Stimulated activated CD4-positive, alpha-beta T cell treated with anti-CD3 and anti-CD28 coated beads, Interleukin-2, amount 100 ng/mL, for 48 hours (primary cell): ENCODE measurements around the gene TANGO6.
"Not testable (repeated sequence)": the region's sequence is repeated elsewhere in the genome, so short reads cannot be mapped to it uniquely, and the experiment has no call there.

Experiments used
- DNase-seq, 2 donors: peaks; one replicate each; pipeline ENCODE4 v3.0.0-alpha.2; 2020

The TANGO6 gene

GRCh38 chr16:68973611-68974120 lies 130.3 kb downstream of the TANGO6 start:
- no peak for DNase-seq

- DNase-seq, result no peak
Observed at GRCh38 chr16:68978303-68978954, 135.1 kb downstream of the TANGO6 start.

- no peak for DNase-seq
Observed at GRCh38 chr16:68980695-68981315, 137.5 kb downstream of the TANGO6 start.

DNA sequence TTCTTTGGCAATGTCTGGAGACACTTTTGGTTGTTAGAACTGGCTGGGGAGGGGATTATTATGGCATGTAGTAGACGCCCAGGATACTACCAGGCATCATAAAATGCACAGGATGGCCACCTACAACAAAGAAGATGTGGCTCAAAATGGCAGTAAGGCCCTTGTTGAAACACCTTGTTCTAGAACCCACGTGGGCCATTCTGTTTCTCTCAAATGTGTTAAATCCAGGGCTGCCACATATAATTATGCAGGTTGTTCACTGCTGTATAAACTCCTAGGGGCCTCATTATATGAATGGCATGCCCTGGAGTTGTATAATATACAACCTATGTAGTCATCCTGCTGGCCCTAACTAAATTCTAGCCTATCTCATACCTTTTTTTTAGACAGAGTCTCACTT lies 138.6 kb downstream of the TANGO6 start:
- no peak for DNase-seq

DNA sequence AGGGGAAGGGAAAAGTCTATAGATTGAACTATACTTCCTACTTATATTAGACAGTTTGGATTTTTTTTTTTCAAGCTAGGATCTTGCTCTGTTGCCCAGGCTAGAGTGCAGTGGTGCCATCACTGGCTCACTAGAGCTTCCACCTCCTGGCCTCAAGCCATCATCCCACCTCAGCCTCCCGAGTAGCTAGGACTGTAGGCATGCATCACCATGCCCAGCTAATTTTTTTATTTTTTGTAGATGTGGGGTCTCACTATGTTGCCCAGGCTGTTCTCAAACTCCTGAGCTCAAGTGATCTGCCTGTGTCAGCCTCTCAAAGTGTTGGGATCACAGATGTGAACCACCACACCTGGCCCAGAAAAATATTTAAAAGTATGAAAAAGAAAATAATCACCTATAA lies 141.1 kb downstream of the TANGO6 start:
- DNase-seq, result no peak

GRCh38 chr16:68985268-68985667 lies 141.9 kb downstream of the TANGO6 start:
- no peak for DNase-seq

- no peak for DNase-seq
Observed at GRCh38 chr16:68985855-68986254, 142.5 kb downstream of the TANGO6 start.

GRCh38 chr16:68987734-68988457 lies 144.6 kb downstream of the TANGO6 start:
- no peak for DNase-seq

DNA sequence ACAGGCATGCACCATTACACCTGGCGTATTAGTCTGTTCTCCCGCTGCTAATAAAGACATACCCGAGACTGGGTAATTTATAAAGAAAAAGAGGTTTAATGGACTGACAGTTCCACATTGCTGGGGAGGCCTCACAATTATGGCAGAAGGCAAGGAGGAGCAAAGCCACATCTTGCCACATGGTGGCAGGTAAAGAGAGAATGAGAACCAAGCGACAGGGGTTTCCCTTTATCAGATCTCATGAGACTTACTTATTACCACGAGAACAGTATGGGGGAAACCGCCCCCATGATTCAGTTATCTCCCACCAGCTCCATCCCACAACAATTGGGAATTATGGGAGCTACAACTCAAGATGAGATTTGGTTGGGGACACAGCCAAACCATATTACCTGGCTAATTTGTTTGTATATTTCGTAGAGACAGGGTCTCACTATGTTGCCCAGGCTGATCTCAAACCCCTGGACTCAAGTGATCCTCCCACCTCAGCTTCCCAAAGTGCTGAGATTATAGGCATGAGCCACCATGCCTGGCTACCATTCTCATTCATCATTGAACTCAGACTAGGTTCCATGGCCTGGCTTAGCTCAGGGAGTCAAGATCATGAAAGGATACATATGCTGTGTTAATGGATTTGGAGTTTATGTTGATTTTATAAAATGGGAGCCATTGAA lies 147.0 kb downstream of the TANGO6 start:
- DNase-seq, result not testable (repeated sequence)

DNA sequence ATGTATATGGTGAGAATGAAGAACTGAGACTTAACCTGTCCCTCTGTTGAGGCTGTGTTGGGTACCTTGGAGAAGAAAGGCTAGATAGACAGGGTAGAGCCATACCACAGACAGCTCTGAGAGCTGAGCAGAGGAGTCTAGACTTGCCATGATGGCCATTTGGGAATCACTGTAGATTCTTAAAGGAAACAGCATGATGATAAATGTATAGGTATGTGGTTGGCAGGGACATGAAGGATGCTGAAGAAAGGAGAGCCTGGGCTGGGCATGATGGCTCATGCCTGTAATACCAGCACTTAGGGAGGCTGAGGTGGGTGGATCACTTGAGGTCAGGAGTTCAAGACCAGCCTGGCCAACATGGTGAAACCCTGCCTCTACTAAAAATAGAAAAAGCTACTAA lies 147.7 kb downstream of the TANGO6 start:
- no peak for DNase-seq

GRCh38 chr16:68992521-68992920 lies 149.2 kb downstream of the TANGO6 start:
- no peak for DNase-seq

DNA sequence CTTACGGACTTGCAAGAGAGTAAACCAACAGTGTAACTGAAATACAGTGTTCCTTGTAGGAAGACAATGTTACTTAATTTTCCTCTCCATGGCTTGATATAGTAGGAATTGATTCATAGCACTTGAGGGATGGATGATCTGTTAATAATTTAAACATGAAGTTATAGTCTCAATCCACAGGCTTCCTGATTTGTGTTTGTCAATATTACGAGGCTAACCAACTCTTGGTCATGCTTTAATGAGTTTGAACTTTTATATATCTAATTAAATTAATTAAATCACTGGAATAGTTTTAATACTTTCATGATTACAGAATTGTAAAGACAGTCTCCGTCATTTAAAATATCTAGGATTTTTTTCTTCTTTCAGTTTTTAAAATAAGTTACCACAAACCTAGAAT lies 150.1 kb downstream of the TANGO6 start:
- DNase-seq, result no peak

DNA sequence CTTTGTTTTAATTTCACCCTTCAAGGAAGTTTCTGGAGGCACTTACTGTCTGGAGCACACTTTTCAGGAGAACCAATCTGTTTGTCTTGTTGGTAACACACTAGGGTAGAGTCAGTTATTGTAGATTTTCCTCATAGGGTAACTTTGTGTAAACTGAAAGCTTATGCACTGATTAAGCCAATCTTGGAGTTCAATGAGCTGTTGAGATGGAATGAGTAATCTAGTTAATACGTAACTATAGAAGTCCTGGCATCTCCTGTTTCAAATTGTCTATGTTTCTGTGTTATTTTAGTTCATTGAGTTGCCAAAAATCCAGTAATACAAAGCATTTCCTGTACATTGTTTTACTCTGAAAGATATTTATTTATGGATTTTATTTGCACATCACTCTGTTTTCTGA lies 150.6 kb downstream of the TANGO6 start:
- no peak for DNase-seq

DNA sequence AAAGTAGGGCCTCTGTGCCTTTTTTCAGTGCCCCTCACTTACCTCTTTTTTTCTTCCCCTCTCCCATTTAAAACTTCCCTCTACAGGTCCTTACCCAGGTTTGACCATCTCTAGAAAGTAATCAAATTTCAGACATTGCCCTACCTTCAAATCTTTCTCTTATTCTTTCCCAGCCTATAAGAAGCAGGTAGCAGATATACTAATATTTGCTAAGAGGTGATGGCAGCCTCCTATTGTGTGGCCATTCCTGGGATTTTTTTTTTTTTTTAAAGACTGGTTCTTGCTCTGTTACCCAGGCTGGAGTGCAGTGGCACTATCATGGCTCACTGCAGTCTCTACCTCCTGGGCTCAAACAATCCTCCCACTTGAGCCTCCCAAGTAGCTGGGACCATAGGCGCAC lies 151.0 kb downstream of the TANGO6 start:
- no peak for DNase-seq

- DNase-seq, result no peak
Observed at GRCh38 chr16:68995011-68995504, 151.7 kb downstream of the TANGO6 start.

DNA sequence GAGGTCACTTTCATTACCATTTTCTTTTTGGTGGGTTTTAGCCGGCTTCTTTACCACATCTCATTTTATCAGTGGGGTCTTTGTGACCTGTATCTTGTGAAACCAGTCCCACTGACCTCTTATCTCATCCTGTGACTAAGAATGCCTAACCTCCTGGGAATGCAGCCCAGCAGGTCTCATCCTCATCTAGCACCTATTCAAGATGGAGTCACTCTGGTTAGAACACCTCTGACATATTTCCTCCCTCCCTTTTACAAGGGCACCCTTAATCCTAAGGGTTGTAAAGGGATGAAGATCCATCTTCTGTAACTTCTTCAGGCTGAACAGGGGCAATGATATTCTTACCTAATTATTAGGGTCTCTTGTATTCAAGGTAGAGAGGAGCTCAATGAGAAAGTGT lies 154.2 kb downstream of the TANGO6 start:
- no peak for DNase-seq

DNA sequence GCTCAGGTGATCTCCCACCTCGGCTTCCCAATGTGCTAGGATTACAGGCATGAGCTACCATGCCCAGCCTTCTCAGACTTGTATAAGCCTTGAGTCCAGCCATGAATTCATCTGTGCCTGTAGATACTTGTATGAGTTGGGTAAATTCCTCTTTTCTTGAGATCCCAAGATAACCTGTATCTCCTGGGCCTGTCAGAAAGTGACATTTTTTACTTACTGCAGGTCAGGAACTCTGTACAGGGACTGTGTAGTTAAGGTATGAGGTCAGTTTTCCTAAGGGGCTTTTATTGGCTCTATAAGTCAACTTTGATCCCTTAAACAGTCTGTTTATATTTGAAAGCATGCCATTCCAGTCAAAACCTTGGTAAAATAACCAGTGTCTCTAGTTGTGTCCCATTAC lies 155.8 kb downstream of the TANGO6 start:
- DNase-seq, result no peak

- no peak for DNase-seq
Observed at GRCh38 chr16:69003500-69003899, 160.2 kb downstream of the TANGO6 start.

GRCh38 chr16:69005641-69006355 lies 162.5 kb downstream of the TANGO6 start:
- no peak for DNase-seq

DNA sequence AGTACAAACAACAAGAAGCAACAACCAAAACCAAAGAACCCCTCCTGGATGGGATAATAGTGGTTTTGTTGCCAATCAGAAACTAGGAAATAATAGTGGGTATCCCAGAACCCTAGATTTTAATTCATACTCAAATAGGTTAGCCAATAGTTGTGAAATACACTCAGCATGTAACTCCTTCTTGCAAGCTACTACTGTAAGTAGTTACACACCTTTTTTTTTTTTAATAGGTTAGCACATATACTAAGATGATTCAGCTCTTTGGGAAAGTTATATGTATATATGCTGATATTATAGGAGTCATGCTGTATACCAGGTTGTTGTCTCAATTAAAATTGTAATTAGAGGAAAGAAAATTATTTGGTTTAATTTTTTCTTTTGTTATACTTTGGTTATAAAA lies 169.6 kb downstream of the TANGO6 start:
- DNase-seq, result no peak

- DNase-seq, result no peak
Observed at GRCh38 chr16:69013991-69014390, 170.7 kb downstream of the TANGO6 start.

DNA sequence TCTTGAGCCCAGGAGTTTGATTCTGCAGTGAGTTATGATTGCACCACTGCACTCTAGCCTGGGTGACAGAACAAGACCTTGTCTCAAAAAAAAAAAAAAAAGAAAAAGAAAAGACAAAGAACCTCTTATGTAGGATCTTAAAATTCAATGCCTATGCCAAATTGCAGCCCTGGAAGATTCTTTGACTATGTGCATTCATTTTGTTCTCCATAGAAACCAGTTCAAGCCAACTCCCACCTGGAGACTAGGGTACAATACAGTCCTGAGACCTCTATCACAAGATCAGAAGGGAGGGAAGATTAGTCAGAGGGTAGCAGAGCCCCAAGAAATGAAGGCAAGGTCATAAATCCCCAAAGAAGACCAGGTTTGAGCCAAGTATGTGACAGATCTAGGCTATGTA lies 171.5 kb downstream of the TANGO6 start:
- no peak for DNase-seq
